Measurements from ENCODE around the gene CTNNA3.

CTNNA3 gene

GRCh38 chr10:66942407-66942806, 753.6 kb downstream of the CTNNA3 start:
- no peak for DNase-seq (ENCODE audit: low read depth in 2 of 2, low spot score in 1 of 2)

DNA sequence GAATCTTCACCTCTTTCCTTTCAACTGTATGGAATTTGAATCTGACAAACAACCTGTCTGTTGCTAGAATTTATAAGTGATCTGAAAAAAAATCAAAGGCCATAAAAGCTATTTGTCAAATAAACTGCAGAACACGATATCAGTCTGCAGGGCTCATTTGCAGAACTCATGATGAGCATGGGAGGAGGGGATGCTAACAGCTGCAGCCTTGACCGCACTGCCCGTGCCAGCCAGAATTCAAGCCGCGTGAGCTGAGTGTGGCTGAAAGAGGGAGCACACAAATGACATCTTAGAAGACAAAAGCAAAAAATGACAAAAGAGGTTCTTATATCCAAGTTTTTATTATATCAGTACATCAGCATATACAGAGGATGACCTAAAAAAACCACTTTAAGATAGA, 754.5 kb downstream of the CTNNA3 start:
- DNase-seq (ENCODE audit: low read depth in 2 of 2, low spot score in 1 of 2), result no peak

DNA sequence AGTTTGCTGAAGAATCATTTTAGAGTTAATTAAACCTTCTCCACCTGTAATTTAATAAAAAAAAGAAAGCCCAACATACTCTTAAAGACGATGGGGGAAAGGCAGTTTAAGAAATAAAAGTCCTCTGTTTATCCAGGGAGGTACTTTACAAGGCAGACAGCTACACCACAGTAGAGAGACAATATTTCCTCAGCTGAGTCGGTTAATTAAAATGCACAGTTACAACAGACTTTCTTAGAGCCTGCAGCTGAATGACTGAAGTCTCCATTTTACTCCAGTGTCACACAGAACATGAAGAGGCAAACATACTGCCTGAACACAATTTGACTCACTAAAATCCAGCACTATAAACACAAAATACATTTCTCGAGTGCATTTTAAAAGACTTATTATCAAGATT, 755.0 kb downstream of the CTNNA3 start:
- no peak for DNase-seq (ENCODE audit: low read depth in 2 of 2, low spot score in 1 of 2)

DNA sequence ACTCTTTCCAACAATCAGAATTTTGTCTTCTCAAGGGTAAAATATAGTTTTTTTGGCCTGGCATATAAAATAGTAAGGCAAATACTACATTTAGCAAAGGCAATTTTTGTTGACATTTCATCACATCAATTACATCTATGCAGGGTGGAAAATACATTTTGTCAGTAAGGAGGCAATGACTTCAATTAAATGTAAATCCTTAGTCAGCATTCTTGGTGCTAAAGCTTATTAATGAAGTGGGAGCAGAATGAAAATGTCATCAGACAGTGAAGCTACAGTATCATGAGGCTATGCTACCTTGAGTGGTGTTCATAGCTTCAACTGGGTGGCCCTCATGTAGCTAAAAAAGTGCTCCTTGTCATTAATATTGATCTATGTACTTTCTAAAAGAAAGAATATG, 761.3 kb downstream of the CTNNA3 start:
- no peak for DNase-seq (ENCODE audit: low read depth in 2 of 2, low spot score in 1 of 2)

DNA sequence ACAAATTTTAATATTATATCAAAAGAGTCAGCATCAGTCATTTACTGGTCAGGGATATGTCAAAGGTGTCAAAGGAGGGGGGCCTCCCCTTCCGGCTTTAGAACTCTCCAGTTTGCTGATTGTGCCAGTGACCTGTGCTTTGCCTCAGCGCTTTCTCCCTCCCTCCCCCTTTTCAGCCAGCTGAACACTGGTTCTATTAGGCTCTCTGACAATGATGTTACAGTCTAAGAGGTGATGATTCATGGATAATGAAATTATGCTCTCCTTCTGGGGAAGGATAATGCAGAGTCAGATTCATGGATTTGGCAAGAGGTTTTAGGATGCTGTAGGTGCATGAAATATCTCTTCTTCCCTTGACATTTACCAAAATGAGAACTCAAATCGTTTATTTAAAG, 764.0 kb downstream of the CTNNA3 start:
- DNase-seq (ENCODE audit: low read depth in 2 of 2, low spot score in 1 of 2), result no peak

DNA sequence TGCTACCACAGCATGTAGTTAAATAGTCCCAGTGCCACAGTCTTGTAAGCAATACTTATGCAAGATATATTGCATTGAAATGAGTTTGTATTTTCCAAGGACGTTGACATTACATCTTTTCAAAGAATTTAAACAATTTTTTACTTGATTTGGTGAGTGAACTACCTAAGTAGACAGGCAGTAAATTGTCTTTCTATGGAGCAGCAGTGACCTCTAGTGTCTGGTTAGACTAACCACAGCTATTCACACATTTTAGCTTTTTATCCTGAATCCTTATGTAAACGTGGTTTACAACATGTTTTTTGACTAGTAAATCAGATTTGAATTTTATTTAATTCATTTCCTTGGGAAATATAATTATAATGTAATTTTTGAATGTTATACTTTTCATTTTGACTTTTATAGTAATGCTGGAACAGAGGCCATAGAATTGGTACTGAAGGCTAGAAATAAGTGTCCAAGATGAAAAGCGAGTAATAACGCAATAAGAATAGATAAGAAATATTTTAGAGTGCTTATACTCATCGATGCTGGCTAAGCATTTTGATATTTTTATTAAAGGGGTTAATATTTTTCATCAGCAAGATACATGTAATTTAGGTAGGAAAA, 764.6 kb downstream of the CTNNA3 start:
- no peak for DNase-seq (ENCODE audit: low read depth in 2 of 2, low spot score in 1 of 2)

- no peak for DNase-seq (ENCODE audit: low read depth in 2 of 2, low spot score in 1 of 2)
Observed at GRCh38 chr10:66929375-66929774, 766.6 kb downstream of the CTNNA3 start.

GRCh38 chr10:66928776-66929175, 767.2 kb downstream of the CTNNA3 start:
- no peak for DNase-seq (ENCODE audit: low read depth in 2 of 2, low spot score in 1 of 2)

GRCh38 chr10:66927971-66928770, 767.8 kb downstream of the CTNNA3 start:
- no peak for DNase-seq (ENCODE audit: low read depth in 2 of 2, low spot score in 1 of 2)

DNA sequence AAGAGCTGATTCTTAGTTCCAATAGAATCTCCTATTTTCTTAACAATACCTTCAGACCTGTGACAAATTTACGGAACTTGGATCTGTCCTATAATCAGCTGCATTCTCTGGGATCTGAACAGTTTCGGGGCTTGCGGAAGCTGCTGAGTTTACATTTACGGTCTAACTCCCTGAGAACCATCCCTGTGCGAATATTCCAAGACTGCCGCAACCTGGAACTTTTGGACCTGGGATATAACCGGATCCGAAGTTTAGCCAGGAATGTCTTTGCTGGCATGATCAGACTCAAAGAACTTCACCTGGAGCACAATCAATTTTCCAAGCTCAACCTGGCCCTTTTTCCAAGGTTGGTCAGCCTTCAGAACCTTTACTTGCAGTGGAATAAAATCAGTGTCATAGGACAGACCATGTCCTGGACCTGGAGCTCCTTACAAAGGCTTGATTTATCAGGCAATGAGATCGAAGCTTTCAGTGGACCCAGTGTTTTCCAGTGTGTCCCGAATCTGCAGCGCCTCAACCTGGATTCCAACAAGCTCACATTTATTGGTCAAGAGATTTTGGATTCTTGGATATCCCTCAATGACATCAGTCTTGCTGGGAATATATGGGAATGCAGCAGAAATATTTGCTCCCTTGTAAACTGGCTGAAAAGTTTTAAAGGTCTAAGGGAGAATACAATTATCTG, 768.6 kb downstream of the CTNNA3 start:
- no peak for DNase-seq (ENCODE audit: low read depth in 2 of 2, low spot score in 1 of 2)

DNA sequence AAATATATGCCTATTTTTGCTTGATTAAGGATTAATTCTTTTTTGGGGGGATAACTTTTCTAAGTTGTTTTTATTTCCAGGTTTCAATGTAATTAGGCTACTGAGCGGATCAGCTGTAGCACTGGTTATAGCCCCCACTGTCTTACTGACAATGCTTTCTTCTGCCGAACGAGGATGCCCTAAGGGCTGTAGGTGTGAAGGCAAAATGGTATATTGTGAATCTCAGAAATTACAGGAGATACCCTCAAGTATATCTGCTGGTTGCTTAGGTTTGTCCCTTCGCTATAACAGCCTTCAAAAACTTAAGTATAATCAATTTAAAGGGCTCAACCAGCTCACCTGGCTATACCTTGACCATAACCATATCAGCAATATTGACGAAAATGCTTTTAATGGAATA, 769.2 kb downstream of the CTNNA3 start:
- no peak for DNase-seq (ENCODE audit: low read depth in 2 of 2, low spot score in 1 of 2)

GRCh38 chr10:66925896-66926715, 769.9 kb downstream of the CTNNA3 start, which contains the start of gene LRRTM3:
Gene LRRTM3 (plus strand): TSS chr10:66926036.
- DNase-seq (ENCODE audit: low read depth in 2 of 2, low spot score in 1 of 2), result no peak

GRCh38 chr10:66925373-66925772, 770.6 kb downstream of the CTNNA3 start:
- DNase-seq (ENCODE audit: low read depth in 2 of 2, low spot score in 1 of 2), result no peak

DNA sequence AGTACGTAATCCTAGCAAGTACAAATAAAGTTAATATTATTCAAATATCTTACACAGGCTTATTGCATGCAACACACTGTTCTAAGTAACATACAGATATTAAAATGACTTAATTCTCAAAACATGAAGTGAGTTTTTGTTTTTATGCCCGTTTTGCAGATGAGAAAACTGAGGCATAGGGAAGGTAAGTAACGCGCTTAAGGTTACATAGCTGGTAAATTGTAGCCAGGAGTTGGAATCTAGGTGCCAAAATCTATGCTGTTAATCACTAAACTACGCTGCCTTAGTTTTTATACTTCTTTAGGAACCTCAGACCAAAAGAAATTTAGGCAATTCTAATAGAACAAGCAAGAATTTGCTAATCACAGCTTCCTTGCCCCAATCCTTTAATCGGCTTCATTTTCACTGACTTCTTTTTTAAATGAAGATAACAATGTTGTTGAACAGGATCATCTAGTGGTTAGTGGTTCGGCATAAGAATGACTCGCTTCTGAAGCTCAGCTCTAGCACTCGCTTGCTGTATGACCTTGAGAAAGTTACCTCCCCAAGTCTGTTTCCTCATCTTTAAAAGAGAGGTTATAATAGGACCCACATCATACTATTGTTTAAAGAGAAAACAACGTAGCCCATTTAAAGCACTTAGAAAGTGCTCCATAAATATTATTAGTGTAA, 771.2 kb downstream of the CTNNA3 start:
- DNase-seq (ENCODE audit: low read depth in 2 of 2, low spot score in 1 of 2), result no peak

DNA sequence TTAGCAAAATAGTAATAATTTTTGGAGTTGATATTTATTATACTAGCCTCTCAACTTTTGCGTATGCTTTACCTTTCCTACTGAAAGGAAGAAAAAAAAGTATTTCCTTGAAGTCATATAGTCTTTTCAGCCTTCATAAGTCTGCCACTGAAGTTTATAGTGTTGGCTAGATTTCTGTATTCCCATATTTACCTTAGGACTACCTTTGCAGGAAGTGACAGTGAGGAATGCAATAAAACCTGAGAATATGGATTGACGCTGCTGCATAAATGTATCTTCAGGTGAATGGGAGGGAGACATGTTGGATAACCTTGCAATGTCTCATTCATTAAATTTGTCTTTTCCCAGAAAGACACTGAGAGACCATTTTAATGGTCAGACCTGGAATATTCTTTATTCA, 776.7 kb downstream of the CTNNA3 start:
- DNase-seq (ENCODE audit: low read depth in 2 of 2, low spot score in 1 of 2), result no peak

- DNase-seq (ENCODE audit: low read depth in 2 of 2, low spot score in 1 of 2), result no peak
Observed at GRCh38 chr10:66917104-66917503, 778.9 kb downstream of the CTNNA3 start.

DNA sequence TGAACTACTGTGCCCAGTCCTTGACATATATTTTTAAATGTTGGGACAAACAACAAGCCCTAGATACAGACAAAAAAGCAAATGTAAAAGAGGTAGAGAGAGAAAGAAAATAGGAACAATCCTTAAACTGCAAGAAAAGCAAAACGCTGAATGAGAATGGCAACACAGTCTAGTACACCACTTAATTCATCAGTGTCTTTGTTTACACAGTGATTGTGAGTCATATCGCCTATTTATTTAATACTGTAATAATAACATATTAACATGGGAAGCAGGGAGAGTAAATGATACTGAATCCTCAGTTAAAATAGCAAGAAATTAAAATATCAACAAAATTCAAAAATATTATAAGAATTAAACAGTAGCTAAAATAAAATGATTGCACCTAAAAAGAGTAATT, 780.0 kb downstream of the CTNNA3 start:
- no peak for DNase-seq (ENCODE audit: low read depth in 2 of 2, low spot score in 1 of 2)

DNA sequence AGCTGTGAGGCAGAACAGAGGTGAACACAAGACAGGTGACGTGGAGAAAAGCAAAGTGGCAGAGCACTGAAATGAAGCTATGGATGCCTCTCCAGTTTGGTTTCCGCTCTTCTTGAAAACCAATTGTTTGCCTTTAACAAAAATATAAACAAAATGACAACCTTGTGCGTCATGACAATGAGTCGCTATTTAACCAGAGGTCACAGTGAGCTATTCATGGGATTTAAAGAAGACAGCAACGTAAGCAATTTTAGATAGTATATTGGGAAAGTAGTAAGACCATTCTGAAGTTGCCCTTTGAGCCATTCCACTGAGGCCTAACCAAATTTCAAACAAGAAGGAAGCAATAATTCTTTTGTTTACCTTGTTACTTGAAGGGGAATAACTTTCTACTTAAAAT, 785.3 kb downstream of the CTNNA3 start:
- no peak for DNase-seq (ENCODE audit: low read depth in 2 of 2, low spot score in 1 of 2)

DNA sequence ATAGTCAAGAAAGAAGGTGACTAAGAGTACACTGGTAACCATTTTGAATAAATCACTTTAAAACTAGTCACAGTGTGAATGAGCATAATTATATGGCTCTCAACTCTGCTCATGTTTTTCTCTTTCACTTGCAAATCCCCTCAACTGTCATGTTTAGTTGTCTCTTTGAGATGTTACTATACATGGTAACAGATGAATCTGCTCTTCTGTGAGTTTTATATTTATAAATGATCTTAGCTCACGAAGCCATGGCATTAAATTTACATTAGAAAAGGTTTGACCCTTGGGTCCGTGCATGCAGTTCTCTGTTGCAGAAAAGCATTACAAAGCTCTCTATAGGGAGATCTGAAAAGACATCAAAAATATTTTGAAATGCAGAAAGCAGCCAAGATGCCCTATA, 803.1 kb downstream of the CTNNA3 start:
- no peak for DNase-seq (ENCODE audit: low read depth in 2 of 2, low spot score in 1 of 2)

DNA sequence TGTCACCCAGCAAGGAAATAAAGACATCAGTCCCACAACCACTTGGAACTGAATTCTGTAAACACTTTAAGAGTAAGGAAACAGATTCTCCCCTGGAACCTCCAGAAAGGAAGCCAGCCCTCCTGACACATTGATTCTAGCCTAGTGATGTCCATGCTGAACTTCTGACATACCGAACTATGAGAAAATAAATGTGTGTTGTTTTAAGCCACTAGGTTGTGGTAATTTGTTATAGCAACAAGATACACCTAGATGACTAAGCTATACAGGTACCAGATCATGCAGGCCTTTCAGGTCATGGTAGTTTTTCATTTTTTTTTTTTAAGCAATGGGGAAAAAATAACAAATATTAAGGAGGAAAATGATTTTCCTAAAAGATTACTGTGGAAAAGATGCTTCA, 807.8 kb downstream of the CTNNA3 start:
- DNase-seq (ENCODE audit: low read depth in 2 of 2, low spot score in 1 of 2), result no peak

GRCh38 chr10:66886848-66887247, 809.1 kb downstream of the CTNNA3 start:
- DNase-seq (ENCODE audit: low read depth in 2 of 2, low spot score in 1 of 2), result no peak
